IMR-90 (cell line): ENCODE measurements around the gene MKX. TPM values are rescaled to one million over a fixed set of nuclear protein-coding genes. Genes with fewer than 3 reads are reported as not detected.
A peak's percentile ranks its signal among the peaks of the same experiment; 100 is the strongest.

Source experiments
- ATAC-seq: fragments of 200-7000 bp; cut with Tn5 transposase; 2 replicates; pipeline ENCODE4 v1.9.1; 2020; ENCODE audit warnings: low read depth, mild to moderate bottlenecking, moderate library complexity
- BruUV-seq: library from RNA; stranded (reverse); fragments of 400-500 nt; replicated peaks from 2 replicates; lab custom pipeline; 2021; lab: Mats Ljungman, UMichigan
- CTCF ChIA-PET: fragments of 300-600 bp; formaldehyde crosslinking; extraction: SDS; loops from one replicate; lab custom pipeline; 2021; ENCODE audit warnings: antibody characterized with exemption; lab: Yijun Ruan, JAX
- POLR2A ChIA-PET: fragments of 300-600 bp; sonication (Branson Sonifier 250); formaldehyde crosslinking; loops from one replicate; lab custom pipeline; 2022; ENCODE audit warnings: antibody characterized with exemption; ENCODE audit not compliant: unreplicated experiment; lab: Charles Lee
- DNase-seq: peaks from one replicate; pipeline ENCODE4 v3.0.0; 2013
- H2AFZ ChIP-seq: replicated peaks from 2 replicates; pipeline ENCODE3; 2013; ENCODE audit warnings: low read length, mild to moderate bottlenecking; ENCODE audit not compliant: poor library complexity
- H2AK5ac ChIP-seq: 2 replicates; pipeline ENCODE4 v1.6.1; 2013; ENCODE audit warnings: low read depth, low read length, inconsistent platforms
- H2AK9ac ChIP-seq: replicated peaks from 2 replicates; pipeline ENCODE3; 2013; ENCODE audit warnings: mild to moderate bottlenecking, low read depth, low read length, moderate library complexity; ENCODE audit not compliant: poor library complexity
- H2BK120ac ChIP-seq: 2 replicates; pipeline ENCODE4 v1.6.1; 2013; ENCODE audit warnings: low read depth, low read length, inconsistent platforms
- H2BK15ac ChIP-seq: 3 replicates; pipeline ENCODE4 v1.6.1; 2013; ENCODE audit warnings: low read depth, low read length, inconsistent platforms
- H2BK20ac ChIP-seq: 2 replicates; pipeline ENCODE4 v1.6.1; 2013; ENCODE audit warnings: low read depth, mild to moderate bottlenecking, inconsistent platforms, low read length, moderate library complexity
- H2BK5ac ChIP-seq: 2 replicates; pipeline ENCODE4 v1.6.1; 2013; ENCODE audit warnings: mild to moderate bottlenecking, low read depth, low read length, inconsistent platforms; ENCODE audit not compliant: poor library complexity, severe bottlenecking
- H3K14ac ChIP-seq: replicated peaks from 2 replicates; pipeline ENCODE4 v1.6.1; 2013; ENCODE audit warnings: low read depth, low read length, inconsistent platforms
- H3K18ac ChIP-seq: 2 replicates; pipeline ENCODE4 v1.6.1; 2013; ENCODE audit warnings: low read depth, low read length, control low read depth
- H3K23ac ChIP-seq: 2 replicates; pipeline ENCODE4 v1.6.1; 2013; ENCODE audit warnings: low read depth, low read length, inconsistent platforms
- H3K27ac ChIP-seq: 2 replicates; pipeline ENCODE4 v1.5.1; 2013; ENCODE audit warnings: mild to moderate bottlenecking, control low read depth, low read length; ENCODE audit not compliant: insufficient read depth
- H3K27me3 ChIP-seq: 2 replicates; pipeline ENCODE4 v1.6.1; 2013; ENCODE audit warnings: low read length; ENCODE audit not compliant: control insufficient read depth, insufficient read depth
- H3K36me3 ChIP-seq: 2 replicates; pipeline ENCODE4 v1.6.1; 2013; ENCODE audit warnings: low read length, mixed read lengths; ENCODE audit not compliant: control insufficient read depth, insufficient read depth
- H3K4ac ChIP-seq: 2 replicates; pipeline ENCODE4 v1.6.1; 2013; ENCODE audit warnings: low read depth, low read length, inconsistent platforms
- H3K4me1 ChIP-seq: 2 replicates; pipeline ENCODE4 v1.6.1; 2013; ENCODE audit warnings: low read length, mixed read lengths; ENCODE audit not compliant: control insufficient read depth, insufficient read depth
- H3K4me2 ChIP-seq: 2 replicates; pipeline ENCODE4 v1.6.1; 2013; ENCODE audit warnings: low read depth, mild to moderate bottlenecking, control low read depth, low read length, moderate library complexity
- H3K4me3 ChIP-seq: 2 replicates; pipeline ENCODE4 v1.5.1; 2013; ENCODE audit warnings: low read depth, mild to moderate bottlenecking, control low read depth, low read length, moderate library complexity; ENCODE audit not compliant: insufficient read depth
- H3K56ac ChIP-seq: 2 replicates; pipeline ENCODE4 v1.6.1; 2013; ENCODE audit warnings: low read length, inconsistent platforms; ENCODE audit not compliant: insufficient read depth; ENCODE audit errors: extremely low read depth
- H3K79me1 ChIP-seq, 2 experiments: 2 replicates each; pipeline ENCODE4 v1.6.1; 2013; ENCODE audit warnings: low read length in 2 of 2, inconsistent platforms in 1 of 2, low read depth in 1 of 2
- H3K9ac ChIP-seq: 2 replicates; pipeline ENCODE4 v1.6.1; 2013; ENCODE audit warnings: low read depth, low read length, control low read depth
- H3K9me1 ChIP-seq: 2 replicates; pipeline ENCODE4 v1.6.1; 2013; ENCODE audit warnings: low read length, inconsistent platforms; ENCODE audit not compliant: insufficient read depth
- H3K9me3 ChIP-seq: 2 replicates; pipeline ENCODE4 v1.6.1; 2013; ENCODE audit warnings: low read length; ENCODE audit not compliant: control insufficient read depth, insufficient read depth
- H4K20me1 ChIP-seq: 2 replicates; pipeline ENCODE4 v1.6.1; 2013; ENCODE audit warnings: low read length, inconsistent platforms; ENCODE audit not compliant: insufficient read depth
- H4K5ac ChIP-seq: 2 replicates; pipeline ENCODE4 v1.6.1; 2013; ENCODE audit warnings: mild to moderate bottlenecking, low read depth, low read length, control low read depth
- H4K8ac ChIP-seq, 2 experiments: 2 replicates each; pipeline ENCODE4 v1.6.1; 2013; ENCODE audit warnings: low read depth in 2 of 2, low read length in 2 of 2, control low read depth in 1 of 2, inconsistent platforms in 1 of 2
- H4K91ac ChIP-seq: 2 replicates; pipeline ENCODE4 v1.6.1; 2013; ENCODE audit warnings: low read depth, low read length, inconsistent platforms; ENCODE audit not compliant: insufficient read depth
- BHLHE40 ChIP-seq: fragments of 150-350 bp; IDR thresholded peaks from 2 replicates; pipeline ENCODE4 v1.6.1; 2016; ENCODE audit warnings: mild to moderate bottlenecking, low read depth, low read length
- MAFK ChIP-seq: IDR thresholded peaks from 2 replicates; pipeline ENCODE4 v1.6.1; 2012; ENCODE audit warnings: low read depth, low read length, improper control_type of control experiment
- whole genome bisulfite sequencing, 2 experiments: methylation state at CpG; one replicate each; pipeline versions ENCODE4 v1.1.5 to v1.1.7; 2013; ENCODE audit warnings: missing lambda C conversion rate in 2 of 2; ENCODE audit not compliant: insufficient read length in 1 of 2; ENCODE audit errors: extremely low coverage in 2 of 2; 5-methylcytosine and 5-hydroxymethylcytosine counted together
- dilution Hi-C: fragments of 300-500 bp; cut with HindIII; formaldehyde crosslinking; loops from one replicate; pipeline ENCODE4 v1.14.3; 2018; ENCODE audit warnings: low sequenced_read_pairs; ENCODE audit not compliant: unreplicated experiment
- in situ Hi-C: fragments of 300-500 bp; cut with MboI; formaldehyde crosslinking; loops from 3 replicates; pipeline ENCODE4 v1.14.3; 2019; ENCODE audit warnings: low sequenced_read_pairs, inconsistent platforms, mixed read lengths
- intact Hi-C: fragments of 100-400 bp; cut with micrococcal nuclease; formaldehyde crosslinking; loops from 2 replicates; pipeline ENCODE4 v1.10.0; 2022
- polyA plus RNA-seq, 3 experiments: library from polyadenylated mRNA; depleted of rRNA; stranded (reverse); fragments of >200 nt; gene quantifications; 2 replicates each; pipeline ENCODE4 v1.2.3, GENCODE V29; 2012; ENCODE audit warnings: low replicate concordance in 1 of 3
- total RNA-seq: library from RNA; depleted of rRNA; stranded (reverse); fragments of >200 nt; gene quantifications from 2 replicates; pipeline ENCODE4 v1.2.3, GENCODE V29; 2012

Gene MKX
- total and polyA plus RNA-seq, 2 of the 4 experiments (the other 2 are of a cell fraction), result 0.10 to 0.36 TPM

DNA sequence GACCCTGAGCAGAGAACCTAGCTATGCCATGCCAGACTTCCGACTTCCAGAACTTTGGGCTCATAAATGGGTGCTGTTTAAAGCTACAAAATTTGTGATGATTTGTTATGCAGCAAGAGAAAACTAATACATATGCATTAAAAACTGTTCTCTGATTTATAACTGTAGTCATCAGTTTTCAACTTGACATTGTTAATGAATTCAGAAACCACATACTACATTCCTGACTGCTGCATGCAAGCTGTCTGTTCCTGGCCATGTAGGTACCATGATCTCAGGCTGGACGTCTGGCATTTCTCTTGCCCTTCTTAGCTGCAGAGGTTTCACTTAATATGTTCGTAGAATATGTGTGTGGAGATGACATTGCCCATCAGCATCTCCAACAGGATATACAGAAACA, 28.4 kb downstream of the MKX start:
- BruUV-seq, result no TSS peak
- Histone ChIP-seq H3K9me3 (no peaks in the 10 kb centered on the region), H3K36me3 (no peaks in the 10 kb centered on the region), H3K27me3 (no peaks in the 10 kb centered on the region), H2AK9ac (no peak overlapping the region), H2BK20ac (peak overlapping the region; percentile 72), H2BK120ac (peak overlapping the region; percentile 70), H2BK5ac (peak overlapping the region; percentile 36), H3K4me1 (peaks cover 13% of the 10 kb centered on the region), H3K9ac (no peak overlapping the region), H3K4ac (peak overlapping the region; percentile 85), H3K4me2 (no peak overlapping the region), H2BK15ac (peak overlapping the region; percentile 30; the same call in 1 of the 3 replicates), H3K56ac (no peak overlapping the region), H3K18ac (peak overlapping the region; percentile 71), H3K4me3 (no peak overlapping the region), H2AFZ (no peak overlapping the region), H3K79me1 (no peaks in the 10 kb centered on the region), H4K8ac (peak overlapping the region in 1 of 2 experiments; percentile 48; a peak in 1 of 4 replicates), H2AK5ac (peak overlapping the region; percentile 73), H4K91ac (peak overlapping the region; percentile 50), H3K9me1 (peaks cover 7% of the 10 kb centered on the region), H3K14ac (peak overlapping the region; percentile 72; the same call in 1 of the 2 replicates), H4K5ac (peak overlapping the region; percentile 2; the same call in 1 of the 2 replicates), H3K27ac (no peak overlapping the region), H3K23ac (0 out of 2 replicates have a peak overlapping the region, but pooled peaks have one; percentile 31), H4K20me1 (no peaks in the 10 kb centered on the region)
- ChIA-PET CTCF (interaction anchor here (0.7 kb wide), 1 partner anchor 15 kb away, joined by 3 read pairs; no protein-coding TSS in a partner anchor), POLR2A (no interaction called here)
- peak; percentile 59 for TF ChIP-seq MAFK
- no peak for TF ChIP-seq BHLHE40
- no CpG with 5 or more reads among the region's 3 CpGs for WGBS, 2 experiments
- intact Hi-C loops (no loop called here), dilution Hi-C loops (no loop called here), in situ Hi-C loops (no loop called here)
- DNase-seq (no peak), ATAC-seq (no peak)
